HG02588 (cell line): ENCODE results near the gene HUNK.
"Not testable (repeated sequence)": the region's sequence is repeated elsewhere in the genome, so short reads cannot be mapped to it uniquely, and the experiment has no call there.

Source experiments
- ATAC-seq: cut with Tn5 transposase; IDR thresholded peaks from one replicate; pipeline ENCODE4 v1.9.1; 2021; ENCODE audit warnings: mild to moderate bottlenecking, moderate library complexity; ENCODE audit not compliant: unreplicated experiment

The HUNK gene

GRCh38 chr21:31872452-31873274 is at the start of gene HUNK:
HUNK (plus strand) TSS chr21:31873020; CDS start chr21:31873675, 655 bp downstream.
- ATAC-seq = no peak

GRCh38 chr21:31829736-31830472 is 42.9 kb upstream of the HUNK start:
- ATAC-seq = no peak

GRCh38 chr21:31830701-31831100 is 42.1 kb upstream of the HUNK start:
- no peak for ATAC-seq

GRCh38 chr21:31837041-31837440 is 35.8 kb upstream of the HUNK start:
- ATAC-seq = no peak

GRCh38 chr21:31837618-31838390 is 35.0 kb upstream of the HUNK start:
- ATAC-seq = no peak

- no peak for ATAC-seq
Measured at GRCh38 chr21:31838586-31839355, 34.0 kb upstream of the HUNK start.

- no peak for ATAC-seq
Measured at GRCh38 chr21:31844206-31844605, 28.6 kb upstream of the HUNK start.

- ATAC-seq = no peak
Measured at GRCh38 chr21:31845151-31845729, 27.6 kb upstream of the HUNK start.

GRCh38 chr21:31846690-31847089 is 26.1 kb upstream of the HUNK start:
- no peak for ATAC-seq

- ATAC-seq = no peak
Measured at GRCh38 chr21:31847761-31848160, 25.1 kb upstream of the HUNK start.

- ATAC-seq = no peak
Measured at GRCh38 chr21:31848326-31848985, 24.4 kb upstream of the HUNK start.

GRCh38 chr21:31850886-31851285 is 21.9 kb upstream of the HUNK start:
- no peak for ATAC-seq

GRCh38 chr21:31855180-31855579 is 17.6 kb upstream of the HUNK start:
- no peak for ATAC-seq

- no peak for ATAC-seq
Measured at GRCh38 chr21:31857096-31857495, 15.7 kb upstream of the HUNK start.

- not testable (repeated sequence) for ATAC-seq
Measured at GRCh38 chr21:31857631-31858030, 15.2 kb upstream of the HUNK start.

GRCh38 chr21:31860851-31861250 is 12.0 kb upstream of the HUNK start:
- no peak for ATAC-seq

GRCh38 chr21:31862078-31862477 is 10.7 kb upstream of the HUNK start:
- ATAC-seq = no peak

- ATAC-seq = no peak
Measured at GRCh38 chr21:31865429-31865970, 7.3 kb upstream of the HUNK start.

- no peak for ATAC-seq
Measured at GRCh38 chr21:31866077-31866511, 6.7 kb upstream of the HUNK start.
